GM21825 (cell line): ENCODE results near the gene KCNQ1.

Experiments
- ATAC-seq: cut with Tn5 transposase; IDR thresholded peaks from one replicate; pipeline ENCODE4 v1.9.1; 2021; ENCODE audit warnings: mild to moderate bottlenecking, moderate library complexity; ENCODE audit not compliant: unreplicated experiment

KCNQ1 gene

GRCh38 chr11:2531277-2531986 lies 86.6 kb downstream of the KCNQ1 start:
- no peak for ATAC-seq

- ATAC-seq, result no peak
These were observed 87.3 kb downstream of the KCNQ1 start for GRCh38 chr11:2531987-2532703.

- ATAC-seq, result peak; percentile 61
These were observed 88.1 kb downstream of the KCNQ1 start for GRCh38 chr11:2532704-2533586.

GRCh38 chr11:2533587-2534133 lies 88.9 kb downstream of the KCNQ1 start:
- no peak for ATAC-seq

- ATAC-seq, result no peak
These were observed 89.5 kb downstream of the KCNQ1 start for GRCh38 chr11:2534134-2534956.

- no peak for ATAC-seq
These were observed 90.3 kb downstream of the KCNQ1 start for GRCh38 chr11:2534957-2535672.

- no peak for ATAC-seq
These were observed 91.0 kb downstream of the KCNQ1 start for GRCh38 chr11:2535673-2536439.

- ATAC-seq, result no peak
These were observed 91.7 kb downstream of the KCNQ1 start for GRCh38 chr11:2536440-2536989.

GRCh38 chr11:2537010-2537705 lies 92.3 kb downstream of the KCNQ1 start:
- ATAC-seq, result no peak

GRCh38 chr11:2537896-2538724 lies 93.3 kb downstream of the KCNQ1 start:
- ATAC-seq, result no peak

- no peak for ATAC-seq
These were observed 94.1 kb downstream of the KCNQ1 start for GRCh38 chr11:2538951-2539350.

GRCh38 chr11:2539371-2540222 lies 94.8 kb downstream of the KCNQ1 start:
- ATAC-seq, result no peak

- no peak for ATAC-seq
These were observed 95.6 kb downstream of the KCNQ1 start for GRCh38 chr11:2540223-2540991.

GRCh38 chr11:2540992-2541680 lies 96.3 kb downstream of the KCNQ1 start:
- ATAC-seq, result no peak

- ATAC-seq, result no peak
These were observed 97.1 kb downstream of the KCNQ1 start for GRCh38 chr11:2541881-2542361.
